Activated CD8-positive, alpha-beta memory T cell treated with anti-CD3 and anti-CD28 coated beads for 4 hours (primary cell): ENCODE results near the gene EMX2.

Experiments used
- DNase-seq, 2 donors: peaks; one replicate each; pipeline ENCODE4 v3.0.0-alpha.2; 2020; ENCODE audit warnings: low read depth in 2 of 2

Gene EMX2

GRCh38 chr10:117532003-117532385 lies 10.6 kb upstream of the EMX2 start:
- DNase-seq: no peak

- DNase-seq: no peak
These were observed 10.0 kb upstream of the EMX2 start for GRCh38 chr10:117532451-117533107.

- no peak for DNase-seq
These were observed 8.9 kb upstream of the EMX2 start for GRCh38 chr10:117533507-117534281.

- no peak for DNase-seq
These were observed 7.9 kb upstream of the EMX2 start for GRCh38 chr10:117534321-117535297.

DNA sequence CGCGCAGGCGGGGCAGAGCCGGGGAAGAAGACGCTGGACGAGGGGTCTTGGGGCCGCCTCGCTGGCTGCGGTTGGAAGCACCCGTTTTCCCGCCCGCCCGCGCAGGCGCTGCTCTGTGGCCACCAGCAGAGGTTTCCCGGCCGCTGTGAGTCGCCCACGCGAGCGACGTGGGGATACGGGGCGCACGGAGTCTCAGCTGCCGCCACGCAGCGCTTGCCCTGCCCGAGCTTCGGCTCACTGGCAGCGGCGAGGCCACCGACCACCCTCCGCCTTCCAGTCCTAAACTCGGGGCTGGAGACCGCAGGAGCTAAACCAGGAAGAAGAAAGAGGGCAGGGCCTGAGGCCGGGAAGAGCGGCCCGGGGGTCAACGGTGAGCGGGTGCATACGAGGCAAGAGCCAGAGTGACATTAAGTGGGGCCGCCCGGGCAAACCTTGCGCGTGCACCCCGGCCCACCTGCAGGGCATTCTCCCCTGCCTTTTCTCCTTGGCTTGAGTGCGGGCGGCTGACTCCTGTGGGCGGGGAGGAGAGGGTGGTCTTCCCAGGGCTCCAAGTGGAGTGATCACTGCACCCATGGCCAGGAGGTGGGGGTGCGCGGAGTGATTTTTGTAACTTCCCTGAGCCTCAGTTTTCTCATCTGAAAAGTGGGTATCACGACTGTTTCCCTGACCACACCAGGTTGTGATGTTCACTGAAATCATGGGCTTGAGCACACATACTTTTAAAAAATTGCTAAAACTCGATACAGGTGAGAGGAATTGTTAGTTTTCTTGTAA lies 7.1 kb upstream of the EMX2 start:
- DNase-seq: no peak

GRCh38 chr10:117536072-117536865 lies 6.3 kb upstream of the EMX2 start:
- no peak for DNase-seq

GRCh38 chr10:117536866-117537435 lies 5.6 kb upstream of the EMX2 start:
- no peak for DNase-seq

GRCh38 chr10:117537436-117537903 lies 5.1 kb upstream of the EMX2 start:
- no peak for DNase-seq

- DNase-seq: no peak
These were observed 4.5 kb upstream of the EMX2 start for GRCh38 chr10:117537904-117538524.

DNA sequence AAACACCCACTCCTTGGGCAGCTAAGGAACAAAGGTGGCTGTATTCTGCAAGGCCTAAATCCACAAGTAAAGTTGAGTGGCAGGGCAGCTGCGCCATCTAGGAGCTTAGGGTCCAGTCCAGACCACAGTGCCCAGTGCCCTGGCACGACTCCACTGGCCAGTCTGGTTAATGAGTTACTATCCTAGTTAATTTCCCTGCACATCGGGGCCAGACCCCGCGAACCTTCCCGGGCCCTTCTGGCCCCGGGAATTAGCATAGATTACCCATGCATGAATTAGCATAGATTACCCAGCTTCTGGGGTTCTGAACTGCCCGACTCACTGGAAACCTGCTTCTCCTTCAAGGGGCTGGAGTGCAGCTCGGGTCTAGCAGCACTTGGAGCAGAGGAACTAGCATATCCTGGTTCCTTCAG lies 3.2 kb upstream of the EMX2 start:
- no peak for DNase-seq

DNA sequence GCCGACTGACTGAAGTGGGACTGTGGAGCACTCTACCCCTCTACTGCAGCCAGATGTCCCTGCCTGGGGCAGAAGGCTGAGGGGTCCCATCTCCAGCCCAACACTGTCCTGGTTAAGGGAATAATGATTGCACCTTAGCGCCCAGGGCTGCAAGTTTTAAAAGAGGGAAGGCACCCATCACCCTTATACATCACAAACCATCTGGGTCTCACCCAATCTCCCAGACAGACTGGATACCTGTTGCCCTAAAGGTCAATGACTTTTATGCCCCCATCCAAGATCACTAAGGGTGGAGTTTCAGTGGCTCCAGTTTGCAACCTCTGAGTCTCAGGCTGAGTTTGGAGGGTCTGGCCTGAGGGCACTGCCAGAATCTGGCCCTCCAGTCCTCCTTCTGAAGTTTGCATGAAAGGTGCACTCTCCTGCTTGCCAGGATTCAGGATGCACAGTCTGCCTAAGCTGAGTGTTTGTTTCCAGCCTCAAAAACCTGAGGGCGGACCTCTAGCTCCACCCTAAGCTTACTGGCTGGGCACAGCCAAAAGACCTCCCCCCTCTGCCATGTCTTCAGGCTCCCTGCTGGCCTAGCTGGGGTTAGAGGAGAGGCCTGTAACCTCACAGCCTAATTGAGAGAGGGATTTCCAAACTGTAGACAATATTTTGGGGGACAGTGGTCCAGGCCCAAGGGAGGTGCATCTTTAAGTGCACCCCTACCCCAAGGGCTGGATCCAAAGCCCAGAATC lies 2.5 kb upstream of the EMX2 start:
- no peak for DNase-seq

- no peak for DNase-seq
These were observed 1.7 kb upstream of the EMX2 start for GRCh38 chr10:117540640-117541404.

DNA sequence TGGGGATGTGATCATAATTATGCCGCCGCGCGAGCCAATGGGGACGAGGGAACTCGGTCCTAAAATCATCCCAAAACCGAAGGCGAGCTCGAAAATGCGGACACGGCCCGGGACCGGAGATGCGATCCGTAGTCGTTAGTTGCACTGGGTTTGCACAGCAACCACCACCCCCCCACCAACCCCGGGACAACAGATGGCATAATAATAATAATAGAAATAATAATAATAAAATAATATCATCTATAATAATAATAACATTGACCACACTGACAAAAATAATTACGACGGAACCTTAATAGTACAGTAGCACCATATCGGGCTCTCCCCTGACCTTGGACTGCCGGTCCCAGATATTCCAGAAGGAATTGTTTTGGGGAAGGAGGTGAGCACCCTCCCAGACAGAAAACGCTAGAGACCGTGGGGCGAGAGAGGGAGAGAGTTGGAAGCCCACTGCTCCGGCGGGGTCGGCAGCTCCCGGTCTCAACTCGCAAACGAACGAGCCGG lies 1.1 kb upstream of the EMX2 start:
- no peak for DNase-seq

- DNase-seq: no peak
These were observed 439 bp upstream of the EMX2 start for GRCh38 chr10:117541909-117542705.

DNA sequence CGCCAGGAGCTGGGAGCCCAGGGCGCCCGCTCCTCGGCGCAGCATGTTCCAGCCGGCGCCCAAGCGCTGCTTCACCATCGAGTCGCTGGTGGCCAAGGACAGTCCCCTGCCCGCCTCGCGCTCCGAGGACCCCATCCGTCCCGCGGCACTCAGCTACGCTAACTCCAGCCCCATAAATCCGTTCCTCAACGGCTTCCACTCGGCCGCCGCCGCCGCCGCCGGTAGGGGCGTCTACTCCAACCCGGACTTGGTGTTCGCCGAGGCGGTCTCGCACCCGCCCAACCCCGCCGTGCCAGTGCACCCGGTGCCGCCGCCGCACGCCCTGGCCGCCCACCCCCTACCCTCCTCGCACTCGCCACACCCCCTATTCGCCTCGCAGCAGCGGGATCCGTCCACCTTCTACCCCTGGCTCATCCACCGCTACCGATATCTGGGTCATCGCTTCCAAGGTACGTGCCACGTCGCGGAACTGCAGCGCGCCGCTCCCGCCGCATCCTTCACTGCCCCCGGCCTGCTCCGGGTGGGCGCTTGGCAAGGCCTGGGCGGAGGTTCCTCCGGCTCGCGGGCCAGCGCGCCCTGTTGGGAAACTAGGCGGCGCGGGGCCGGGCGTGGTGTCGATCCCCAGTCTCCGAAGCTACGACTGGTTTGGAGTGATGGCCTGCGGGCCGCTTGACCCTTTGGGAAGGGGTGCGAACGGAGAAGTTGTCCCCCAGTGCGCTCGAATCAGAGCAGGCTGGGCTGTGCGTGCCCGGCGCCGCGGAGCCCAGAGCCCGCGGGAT lies 868 bp downstream of the EMX2 start:
- no peak for DNase-seq

- DNase-seq: no peak
These were observed 1.6 kb downstream of the EMX2 start for GRCh38 chr10:117544004-117544701.
